Neural cell (in vitro differentiated cells): Measurements from ENCODE around the gene AFTPH. TPM values are rescaled to one million over a fixed set of nuclear protein-coding genes. Genes with fewer than 3 reads are reported as not detected.
A peak's percentile ranks its signal among the peaks of the same experiment; 100 is the strongest.

Experiments used
- H2AFZ ChIP-seq: fragments of 200-600, 300-800 bp; sonication (generic), shearing (Covaris generic); 2 replicates; pipeline ENCODE4 v1.6.0; 2014; ENCODE audit warnings: low read depth, mild to moderate bottlenecking, antibody characterized with exemption, low read length, moderate library complexity
- H3F3A ChIP-seq: fragments of 200-600 bp; shearing (Covaris generic); 2 replicates; pipeline ENCODE4 v1.6.1; 2016; ENCODE audit warnings: mild to moderate bottlenecking, moderate library complexity, mixed read lengths, antibody characterized with exemption, low read length; ENCODE audit not compliant: insufficient read depth, poor library complexity, severe bottlenecking
- H3K27ac ChIP-seq: fragments of 200-600, 300-800 bp; sonication (generic), shearing (Covaris generic); 2 replicates; pipeline ENCODE4 v1.5.1; 2014; ENCODE audit warnings: mild to moderate bottlenecking, low read length, moderate library complexity
- H3K27me3 ChIP-seq: fragments of 300-800, 200-600 bp; sonication (generic), shearing (Covaris generic); 2 replicates; pipeline ENCODE4 v1.6.0; 2014; ENCODE audit warnings: mild to moderate bottlenecking, low read depth, low read length, moderate library complexity; ENCODE audit not compliant: insufficient read depth
- H3K36me3 ChIP-seq: fragments of 300-800, 200-600 bp; sonication (generic), shearing (Covaris generic); 2 replicates; pipeline ENCODE4 v1.5.1; 2014; ENCODE audit warnings: mild to moderate bottlenecking, antibody characterized with exemption, low read length, moderate library complexity; ENCODE audit not compliant: insufficient read depth
- H3K4me2 ChIP-seq: fragments of 300-800, 200-600 bp; sonication (generic), shearing (Covaris generic); 2 replicates; pipeline ENCODE4 v1.6.0; 2014; ENCODE audit warnings: mild to moderate bottlenecking, low read length
- H3K4me3 ChIP-seq: fragments of 300-800, 200-600 bp; sonication (generic), shearing (Covaris generic); 2 replicates; pipeline ENCODE4 v1.5.1; 2014; ENCODE audit warnings: mild to moderate bottlenecking, low read length, moderate library complexity
- H3K79me2 ChIP-seq: fragments of 200-600 bp; shearing (Covaris generic); replicated peaks from 2 replicates; pipeline ENCODE4 v1.6.0; 2014; ENCODE audit warnings: mild to moderate bottlenecking, low read length, moderate library complexity; ENCODE audit not compliant: insufficient read depth
- H3K9ac ChIP-seq: fragments of 300-800, 200-600 bp; sonication (generic), shearing (Covaris generic); 2 replicates; pipeline ENCODE4 v1.6.1; 2016; ENCODE audit warnings: mild to moderate bottlenecking, low read length, mixed read lengths
- H3K9me2 ChIP-seq: fragments of 200-600 bp; shearing (Covaris generic); 2 replicates; pipeline ENCODE4 v1.6.1; 2016; ENCODE audit warnings: mild to moderate bottlenecking, low read length, mixed read lengths; ENCODE audit not compliant: insufficient read depth
- H3K9me3 ChIP-seq: fragments of 200-600, 300-800 bp; sonication (generic), shearing (Covaris generic); 2 replicates; pipeline ENCODE4 v1.6.1; 2016; ENCODE audit warnings: mild to moderate bottlenecking, mixed run types, low read length, moderate library complexity, mixed read lengths
- H4K20me1 ChIP-seq: fragments of 200-600 bp; shearing (Covaris generic); 2 replicates; pipeline ENCODE4 v1.6.1; 2016; ENCODE audit warnings: mild to moderate bottlenecking, mixed run types; ENCODE audit not compliant: insufficient read depth
- CTCF ChIP-seq: fragments of 450-650 bp; IDR thresholded peaks from 2 replicates; pipeline ENCODE4 v1.5.1; 2014; ENCODE audit warnings: antibody characterized with exemption, mild to moderate bottlenecking, moderate library complexity; ENCODE audit not compliant: poor library complexity, severe bottlenecking
- EP300 ChIP-seq: fragments of 450-650 bp; conservative IDR thresholded peaks from 2 replicates; pipeline ENCODE4 v1.6.1; 2014; ENCODE audit warnings: antibody characterized with exemption, mild to moderate bottlenecking, moderate library complexity; ENCODE audit not compliant: poor library complexity, severe bottlenecking
- EZH2 ChIP-seq: fragments of 200-600, 300-800 bp; shearing (Covaris generic), sonication (generic); IDR thresholded peaks from 2 replicates; pipeline ENCODE4 v1.6.1; 2014; ENCODE audit warnings: antibody characterized with exemption, low read length, borderline replicate concordance, mild to moderate bottlenecking; ENCODE audit not compliant: insufficient read depth, poor library complexity, severe bottlenecking
- MXI1 ChIP-seq: fragments of 450-650 bp; conservative IDR thresholded peaks from 2 replicates; pipeline ENCODE4 v1.6.1; 2014; ENCODE audit warnings: antibody characterized with exemption, mild to moderate bottlenecking; ENCODE audit not compliant: poor library complexity, severe bottlenecking
- POLR2AphosphoS5 ChIP-seq: IDR thresholded peaks from 2 replicates; pipeline ENCODE4 v1.6.1; 2012
- RAD21 ChIP-seq: fragments of 450-650 bp; conservative IDR thresholded peaks from 2 replicates; pipeline ENCODE4 v1.6.1; 2014; ENCODE audit warnings: antibody characterized with exemption, mild to moderate bottlenecking, moderate library complexity
- SMC3 ChIP-seq: fragments of 450-650 bp; conservative IDR thresholded peaks from 2 replicates; pipeline ENCODE4 v1.6.1; 2014; ENCODE audit warnings: antibody characterized with exemption, mild to moderate bottlenecking, moderate library complexity; ENCODE audit not compliant: poor library complexity
- TAF1 ChIP-seq: IDR thresholded peaks from 2 replicates; pipeline ENCODE4 v1.6.1; 2012; ENCODE audit warnings: low read depth
- polyA plus RNA-seq: library from polyadenylated mRNA; depleted of rRNA; stranded (reverse); fragments of >200 nt; gene quantifications from 2 replicates; pipeline ENCODE4 v1.2.3, GENCODE V29; 2014
- TF ChIP-seq, protein P1 (sequence below): IDR thresholded peaks from 2 replicates; pipeline ENCODE4 v1.6.1; 2012; ENCODE audit warnings: borderline replicate concordance

The AFTPH gene
- polyA plus RNA-seq, 1 donor from 2014 or later: 63.0 TPM

DNA sequence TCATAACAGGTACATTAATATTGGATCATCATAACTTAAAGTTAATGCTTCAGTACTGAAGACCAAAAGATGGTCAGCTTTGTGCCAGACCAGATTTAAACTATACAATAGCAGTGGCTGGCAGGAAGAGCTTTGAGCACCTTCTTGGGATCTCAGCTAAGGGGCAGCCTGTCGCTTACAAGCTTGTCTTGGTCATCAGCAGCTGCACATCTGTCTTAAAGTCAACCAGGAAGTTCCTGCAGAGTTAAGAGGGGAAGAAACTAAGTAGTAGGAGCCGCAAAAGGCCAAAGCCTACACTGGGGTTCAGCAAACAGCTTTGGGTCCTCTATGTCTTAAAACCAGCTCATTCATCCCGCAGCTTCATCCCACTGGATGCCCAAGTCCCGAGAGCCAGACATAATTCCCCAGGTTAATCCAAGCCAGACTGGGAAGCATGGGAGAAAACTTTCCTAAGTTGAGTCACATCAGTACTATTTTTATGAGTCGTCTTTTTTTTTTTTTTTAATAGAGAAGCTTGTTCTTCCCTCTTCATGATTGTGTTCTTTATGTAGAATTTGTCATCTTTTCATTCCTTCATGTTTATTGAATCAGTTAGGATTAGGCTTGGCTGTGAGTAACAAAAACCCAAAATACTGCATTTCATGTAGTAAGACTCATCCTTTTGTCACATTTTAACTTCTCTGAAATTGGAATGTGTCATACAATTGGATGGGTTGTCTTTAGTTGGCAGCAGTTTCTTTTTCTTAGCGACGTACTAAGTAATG is 70.3 kb downstream of the AFTPH start:
- H3K4me3 ChIP-seq: no peak overlapping the region
- H3K27me3 ChIP-seq: no peaks in the 10 kb centered on the region
- H3K27ac ChIP-seq: no peak overlapping the region
- H3K4me2 ChIP-seq: no peak overlapping the region
- H3F3A ChIP-seq: no peaks in the 10 kb centered on the region
- no peaks in the 10 kb centered on the region for H3K9me2 ChIP-seq
- H2AFZ ChIP-seq: no peak overlapping the region
- no peaks in the 10 kb centered on the region for H3K36me3 ChIP-seq
- no peak overlapping the region for H3K9ac ChIP-seq
- H4K20me1 ChIP-seq: no peaks in the 10 kb centered on the region
- H3K9me3 ChIP-seq: no peaks in the 10 kb centered on the region
- H3K79me2 ChIP-seq: no peaks in the 10 kb centered on the region
- TF ChIP-seq SMC3 (no peak), POLR2AphosphoS5 (no peak), EZH2 (no peak), MXI1 (no peak), EP300 (no peak), TAF1 (no peak), CTCF (no peak), RAD21 (no peak)
- TF ChIP-seq, protein P1, sequence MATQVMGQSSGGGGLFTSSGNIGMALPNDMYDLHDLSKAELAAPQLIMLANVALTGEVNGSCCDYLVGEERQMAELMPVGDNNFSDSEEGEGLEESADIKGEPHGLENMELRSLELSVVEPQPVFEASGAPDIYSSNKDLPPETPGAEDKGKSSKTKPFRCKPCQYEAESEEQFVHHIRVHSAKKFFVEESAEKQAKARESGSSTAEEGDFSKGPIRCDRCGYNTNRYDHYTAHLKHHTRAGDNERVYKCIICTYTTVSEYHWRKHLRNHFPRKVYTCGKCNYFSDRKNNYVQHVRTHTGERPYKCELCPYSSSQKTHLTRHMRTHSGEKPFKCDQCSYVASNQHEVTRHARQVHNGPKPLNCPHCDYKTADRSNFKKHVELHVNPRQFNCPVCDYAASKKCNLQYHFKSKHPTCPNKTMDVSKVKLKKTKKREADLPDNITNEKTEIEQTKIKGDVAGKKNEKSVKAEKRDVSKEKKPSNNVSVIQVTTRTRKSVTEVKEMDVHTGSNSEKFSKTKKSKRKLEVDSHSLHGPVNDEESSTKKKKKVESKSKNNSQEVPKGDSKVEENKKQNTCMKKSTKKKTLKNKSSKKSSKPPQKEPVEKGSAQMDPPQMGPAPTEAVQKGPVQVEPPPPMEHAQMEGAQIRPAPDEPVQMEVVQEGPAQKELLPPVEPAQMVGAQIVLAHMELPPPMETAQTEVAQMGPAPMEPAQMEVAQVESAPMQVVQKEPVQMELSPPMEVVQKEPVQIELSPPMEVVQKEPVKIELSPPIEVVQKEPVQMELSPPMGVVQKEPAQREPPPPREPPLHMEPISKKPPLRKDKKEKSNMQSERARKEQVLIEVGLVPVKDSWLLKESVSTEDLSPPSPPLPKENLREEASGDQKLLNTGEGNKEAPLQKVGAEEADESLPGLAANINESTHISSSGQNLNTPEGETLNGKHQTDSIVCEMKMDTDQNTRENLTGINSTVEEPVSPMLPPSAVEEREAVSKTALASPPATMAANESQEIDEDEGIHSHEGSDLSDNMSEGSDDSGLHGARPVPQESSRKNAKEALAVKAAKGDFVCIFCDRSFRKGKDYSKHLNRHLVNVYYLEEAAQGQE: no peak

GRCh38 chr2:64595397-64596176 is 71.5 kb downstream of the AFTPH start:
- no peaks in the 10 kb centered on the region for H3K9me2 ChIP-seq
- H3K27ac ChIP-seq: no peak overlapping the region
- no peak overlapping the region for H3K4me2 ChIP-seq
- H3K9me3 ChIP-seq: no peaks in the 10 kb centered on the region
- no peaks in the 10 kb centered on the region for H4K20me1 ChIP-seq
- no peaks in the 10 kb centered on the region for H3K79me2 ChIP-seq
- H3F3A ChIP-seq: no peaks in the 10 kb centered on the region
- no peak overlapping the region for H2AFZ ChIP-seq
- no peaks in the 10 kb centered on the region for H3K27me3 ChIP-seq
- H3K9ac ChIP-seq: no peak overlapping the region
- H3K36me3 ChIP-seq: no peaks in the 10 kb centered on the region
- H3K4me3 ChIP-seq: no peak overlapping the region
- TF ChIP-seq CTCF: peak; percentile 30
- TF ChIP-seq RAD21: peak; percentile 44
- peak; percentile 27 for TF ChIP-seq SMC3
- no peak for TF ChIP-seq TAF1
